Measurements from ENCODE around the gene METTL1. TPM values are rescaled to one million over a fixed set of nuclear protein-coding genes. Genes with fewer than 3 reads are reported as not detected.

METTL1 gene
- total and polyA plus RNA-seq, 5 donors, result 5.7 to 15.8 (median 7.5) TPM

DNA sequence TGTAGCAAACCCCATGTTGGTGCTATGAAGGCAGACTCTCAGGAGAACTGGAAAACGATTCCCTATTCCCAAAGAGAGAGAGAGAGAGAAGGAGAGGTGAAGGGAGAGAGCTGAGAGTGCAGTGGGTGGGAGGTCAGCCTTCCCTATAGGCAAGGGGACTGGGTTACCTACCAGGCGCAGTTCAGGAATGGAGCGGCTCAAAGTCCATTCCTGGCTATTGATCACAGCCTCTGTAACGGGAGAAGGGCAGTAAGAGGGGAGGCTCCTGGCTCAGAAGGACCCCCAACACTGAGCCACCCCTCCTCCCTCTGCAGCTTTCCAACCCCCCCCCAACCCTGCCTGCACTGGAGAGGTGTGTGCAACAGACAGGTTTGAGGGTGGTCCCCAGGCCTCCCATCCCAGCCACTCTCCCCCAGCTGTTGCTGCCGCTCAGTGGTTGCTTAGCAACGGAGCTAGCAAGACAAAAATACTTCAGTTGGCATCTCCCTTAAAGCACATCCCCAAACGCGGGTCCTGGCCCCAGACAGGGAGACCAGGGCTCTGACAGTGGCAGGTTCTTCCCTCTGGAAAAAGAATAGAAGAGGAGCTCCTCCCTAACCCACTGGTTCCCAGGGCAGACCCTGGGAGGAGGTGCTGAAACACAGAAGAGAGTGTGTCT, 36.6 kb downstream of the METTL1 start:
- H3K27ac ChIP-seq (ENCODE audit: low read length), result no peak overlapping the region

DNA sequence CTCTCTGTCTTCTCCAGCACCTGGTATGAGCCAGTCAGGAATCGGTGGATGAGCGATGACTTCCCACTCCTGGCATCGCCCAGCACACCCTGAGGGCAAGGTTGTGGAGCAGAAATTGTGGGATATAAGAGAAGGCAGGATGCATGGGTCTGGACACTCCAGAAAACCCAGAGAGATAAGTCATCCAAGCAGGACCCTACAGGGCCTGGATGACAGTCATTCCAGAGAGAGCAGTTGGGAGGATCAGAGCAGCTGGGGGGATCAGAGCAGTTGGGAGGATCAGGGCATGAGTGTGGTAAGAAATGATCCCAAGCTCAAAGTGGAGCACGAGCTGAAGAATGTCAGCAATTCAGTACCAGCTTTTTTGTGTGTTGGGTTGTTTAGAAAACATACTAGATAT, 37.3 kb downstream of the METTL1 start:
- H3K4me1 ChIP-seq (ENCODE audit: control insufficient read depth, insufficient read depth, low read length), result peaks cover 11% of the 10 kb centered on the region
- no peaks in the 10 kb centered on the region for H3K9me3 ChIP-seq (ENCODE audit: control insufficient read depth, low read length)
- H3K27me3 ChIP-seq (ENCODE audit: control insufficient read depth, insufficient read depth), result no peaks in the 10 kb centered on the region
- intact Hi-C loops (cut with DNase I), result no loop called here
- 82% methylated on average over 4 of the region's 4 CpGs for whole genome bisulfite sequencing
- H3K4me3 ChIP-seq (ENCODE audit: low read length), result no peak overlapping the region
- ATAC-seq (no peak), DNase-seq (no peak)
- H3K27ac ChIP-seq (ENCODE audit: low read length), result no peak overlapping the region

More for the DNA sequence above, 36.6 kb downstream of the METTL1 start:
- Histone ChIP-seq H3K9me3 (ENCODE audit: control insufficient read depth, low read length) (no peaks in the 10 kb centered on the region), H3K4me3 (ENCODE audit: low read length) (peak overlapping the region; percentile 13), H3K4me1 (ENCODE audit: control insufficient read depth, insufficient read depth, low read length) (peaks cover 11% of the 10 kb centered on the region), H3K27me3 (ENCODE audit: control insufficient read depth, insufficient read depth) (no peaks in the 10 kb centered on the region)
- no peak for DNase-seq
- ATAC-seq, result no peak
- WGBS, result 23% methylated on average over 8 of the region's 8 CpGs
- intact Hi-C loops (cut with DNase I), result no loop called here

DNA sequence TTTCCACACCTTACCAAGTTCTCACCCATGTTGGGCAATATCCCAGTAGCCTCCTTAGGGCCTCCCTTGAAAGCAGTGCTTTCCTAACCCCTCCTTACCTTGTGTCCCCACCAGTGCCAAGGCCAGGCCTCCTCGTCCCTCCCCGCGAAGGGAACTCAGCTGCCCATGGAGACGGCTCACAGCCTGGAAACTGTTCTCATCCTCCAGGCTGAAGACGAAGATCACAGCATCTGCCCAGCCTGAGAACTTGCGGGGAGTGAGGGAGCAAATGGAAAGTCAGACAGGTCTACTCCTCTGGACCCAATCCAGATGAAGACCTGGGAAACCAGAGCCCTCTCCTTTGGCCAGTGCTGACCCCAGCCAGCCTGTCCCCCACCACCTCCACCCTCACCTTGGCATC, 38.0 kb downstream of the METTL1 start:
- no peaks in the 10 kb centered on the region for H3K27me3 ChIP-seq (ENCODE audit: control insufficient read depth, insufficient read depth)
- ATAC-seq (no peak), DNase-seq (no peak)
- WGBS, result 78% methylated on average over 6 of the region's 6 CpGs
- intact Hi-C loops (cut with DNase I), result no loop called here
- no peak overlapping the region for H3K4me3 ChIP-seq (ENCODE audit: low read length)
- H3K4me1 ChIP-seq (ENCODE audit: control insufficient read depth, insufficient read depth, low read length), result peaks cover 11% of the 10 kb centered on the region
- H3K9me3 ChIP-seq (ENCODE audit: control insufficient read depth, low read length), result no peaks in the 10 kb centered on the region
- no peak overlapping the region for H3K27ac ChIP-seq (ENCODE audit: low read length)

DNA sequence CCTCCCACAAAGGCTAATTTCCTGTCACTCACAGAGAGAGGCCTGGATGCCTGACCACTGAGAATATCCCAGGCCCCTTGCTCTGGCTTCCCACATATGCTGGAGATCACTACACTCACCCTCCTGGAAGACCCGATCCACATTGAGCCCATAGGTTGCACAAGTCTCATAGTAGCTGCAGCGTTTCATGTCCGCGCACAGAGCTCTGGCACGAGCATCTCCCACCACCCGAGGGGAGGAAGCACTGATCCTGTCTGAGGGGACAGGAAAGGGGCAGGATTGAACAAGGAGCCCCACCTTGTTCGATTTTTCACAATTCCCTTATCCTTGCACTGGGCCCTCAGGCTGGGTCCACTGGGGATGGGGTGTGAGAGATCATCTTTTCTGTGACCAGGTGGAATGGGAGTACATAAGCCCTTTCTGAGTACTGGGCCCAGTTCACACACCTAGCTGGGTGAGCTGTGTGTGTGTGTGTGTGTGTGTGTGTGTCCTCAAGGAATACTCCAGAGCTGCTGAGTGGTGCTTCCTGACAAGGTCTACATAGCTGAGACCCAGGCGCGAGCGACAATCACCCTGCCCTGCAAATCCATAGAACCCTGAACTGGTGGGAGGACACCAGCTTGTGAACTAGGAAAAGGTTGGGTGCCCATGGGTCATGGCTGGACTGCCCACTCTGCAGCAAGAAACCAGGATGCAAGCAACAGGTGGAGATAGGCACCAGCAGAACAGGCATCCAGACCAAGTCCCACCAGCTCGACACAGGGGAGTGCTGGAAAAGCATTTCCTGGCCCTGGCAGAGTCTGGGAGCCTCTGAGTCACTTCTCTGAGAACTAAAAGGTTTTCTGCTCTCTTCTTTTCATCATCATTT, 38.9 kb downstream of the METTL1 start:
- ATAC-seq (no peak), DNase-seq (no peak)
- Histone ChIP-seq H3K9me3 (ENCODE audit: control insufficient read depth, low read length) (no peaks in the 10 kb centered on the region), H3K4me1 (ENCODE audit: control insufficient read depth, insufficient read depth, low read length) (peaks cover 11% of the 10 kb centered on the region), H3K27me3 (ENCODE audit: control insufficient read depth, insufficient read depth) (no peaks in the 10 kb centered on the region), H3K27ac (ENCODE audit: low read length) (no peak overlapping the region), H3K4me3 (ENCODE audit: low read length) (no peak overlapping the region)
- intact Hi-C loops (cut with DNase I), result no loop called here
- WGBS, result 78% methylated on average over 11 of the region's 11 CpGs

DNA sequence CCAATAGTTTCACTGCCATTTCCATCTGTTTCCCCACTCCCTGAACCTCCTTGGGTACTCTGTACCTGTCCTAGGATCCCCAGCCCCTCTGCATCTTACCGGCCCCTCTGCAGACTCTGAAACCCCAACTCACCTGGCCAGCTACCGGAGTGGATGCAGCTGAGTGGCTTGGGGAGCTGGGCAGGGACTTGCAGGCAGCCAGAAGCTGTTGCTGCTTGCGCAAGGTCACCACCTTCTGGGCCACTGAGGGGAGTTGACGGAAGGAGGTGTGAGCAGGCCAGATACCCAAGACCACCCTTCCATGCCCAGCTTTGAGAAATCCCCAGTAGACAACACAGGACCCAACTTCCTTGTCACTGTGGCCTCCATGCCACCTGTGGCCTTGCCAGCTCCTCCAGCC, 39.6 kb downstream of the METTL1 start:
- 64% methylated on average over 4 of the region's 4 CpGs for WGBS
- Histone ChIP-seq H3K27me3 (ENCODE audit: control insufficient read depth, insufficient read depth) (no peaks in the 10 kb centered on the region), H3K27ac (ENCODE audit: low read length) (no peak overlapping the region), H3K9me3 (ENCODE audit: control insufficient read depth, low read length) (no peaks in the 10 kb centered on the region), H3K4me1 (ENCODE audit: control insufficient read depth, insufficient read depth, low read length) (peaks cover 7% of the 10 kb centered on the region), H3K4me3 (ENCODE audit: low read length) (no peak overlapping the region)
- ATAC-seq (no peak), DNase-seq (no peak)
- intact Hi-C loops (cut with DNase I), result no loop called here

DNA sequence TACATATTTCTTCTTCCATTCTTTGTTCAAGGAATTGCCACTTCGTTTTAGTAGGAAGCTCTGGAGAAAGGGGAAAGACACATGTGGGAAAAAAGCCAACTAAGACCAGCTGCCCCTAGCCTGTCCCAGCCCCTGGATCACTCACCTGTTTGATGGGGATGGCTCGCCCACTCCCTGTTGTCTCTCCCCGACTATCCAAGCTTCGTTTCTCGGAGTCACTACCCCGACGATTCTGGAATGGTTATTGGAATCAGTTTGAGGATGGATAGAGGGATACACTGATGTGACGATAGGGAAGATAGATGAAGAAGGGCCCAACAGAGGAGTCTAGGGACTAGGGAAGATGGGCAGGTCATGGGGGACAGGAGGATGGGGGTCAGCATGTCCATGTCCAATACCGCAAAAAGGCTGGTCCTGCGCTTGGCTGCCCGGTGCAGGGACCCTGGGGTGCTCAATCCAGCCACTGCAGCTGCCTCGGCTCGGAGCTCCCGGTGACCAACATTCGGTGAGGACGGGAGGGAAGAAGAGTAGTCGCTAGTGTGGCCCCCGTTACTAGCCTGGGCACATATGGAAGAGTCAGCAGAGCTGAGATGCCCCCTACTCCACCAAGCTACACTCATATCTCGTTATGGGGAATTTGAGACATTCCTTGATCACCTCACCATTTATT, 40.4 kb downstream of the METTL1 start:
- H3K27me3 ChIP-seq (ENCODE audit: control insufficient read depth, insufficient read depth), result no peaks in the 10 kb centered on the region
- no peak overlapping the region for H3K4me3 ChIP-seq (ENCODE audit: low read length)
- peaks cover 9% of the 10 kb centered on the region for H3K4me1 ChIP-seq (ENCODE audit: control insufficient read depth, insufficient read depth, low read length)
- H3K9me3 ChIP-seq (ENCODE audit: control insufficient read depth, low read length), result no peaks in the 10 kb centered on the region
- 78% methylated on average over 19 of the region's 19 CpGs for WGBS
- DNase-seq (no peak), ATAC-seq (no peak)
- intact Hi-C loops (cut with DNase I), result no loop called here
- no peak overlapping the region for H3K27ac ChIP-seq (ENCODE audit: low read length)

DNA sequence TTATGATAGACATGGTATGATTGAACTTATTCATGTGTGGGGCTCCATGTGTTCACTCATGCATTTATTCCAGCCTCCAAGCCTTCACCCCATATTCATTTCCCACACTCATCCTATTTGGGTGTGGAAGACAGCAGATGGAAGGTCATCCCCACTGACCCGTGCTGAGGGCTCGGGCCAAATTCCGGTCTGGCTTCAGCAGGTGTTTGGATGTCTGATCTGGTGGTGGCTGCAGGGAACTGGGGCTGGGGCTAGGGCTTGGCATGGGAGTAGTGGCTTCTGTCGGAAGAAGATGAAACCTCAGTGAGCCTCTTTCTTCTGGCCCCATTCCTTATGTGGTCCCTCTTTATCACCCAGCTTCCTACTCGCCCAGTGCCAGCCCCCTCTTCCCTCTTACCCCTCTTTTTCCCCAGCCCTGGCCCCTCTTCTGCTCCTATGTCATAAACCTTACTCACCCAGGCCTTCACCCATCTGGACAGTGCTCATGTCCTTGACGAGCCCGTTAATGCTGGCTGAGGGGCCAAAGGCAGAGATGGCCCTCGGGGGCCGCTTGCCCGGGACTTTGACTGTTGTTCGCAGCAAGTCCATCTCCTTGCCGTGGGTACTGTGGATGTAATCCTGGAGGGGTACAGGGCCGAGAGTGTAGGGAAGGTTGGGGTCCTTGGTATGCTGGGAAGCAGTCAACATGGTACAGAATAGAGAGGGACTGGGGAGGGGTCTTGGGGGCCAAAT, 41.4 kb downstream of the METTL1 start:
- intact Hi-C loops (cut with DNase I), result no loop called here
- no peaks in the 10 kb centered on the region for H3K27me3 ChIP-seq (ENCODE audit: control insufficient read depth, insufficient read depth)

DNA sequence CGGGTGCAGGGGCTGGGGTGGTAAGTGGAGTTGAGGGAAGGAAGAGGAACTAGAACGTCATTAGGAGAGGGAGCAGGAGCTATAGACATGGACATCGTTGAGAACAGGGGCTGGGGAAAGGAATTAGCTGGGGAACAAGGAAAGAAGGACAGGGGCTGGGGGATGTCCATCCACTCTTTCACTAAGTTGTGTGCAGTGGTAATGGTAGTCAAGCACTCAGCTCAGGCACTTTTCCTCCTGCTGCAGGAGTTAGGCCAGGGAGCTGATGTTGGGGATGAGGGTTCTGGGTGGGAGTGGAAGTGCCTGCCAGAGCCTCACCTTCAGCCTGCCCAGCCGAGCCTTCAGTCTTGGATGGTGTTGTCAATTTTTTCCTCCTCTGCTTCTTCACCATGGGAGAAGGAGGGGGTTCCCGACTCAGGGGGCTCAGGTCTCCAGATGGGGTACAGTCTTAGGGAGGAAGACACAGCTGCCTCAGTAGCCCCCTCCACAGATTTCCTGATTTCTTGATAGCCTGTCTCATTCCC, 42.5 kb downstream of the METTL1 start:
- no peaks in the 10 kb centered on the region for H3K9me3 ChIP-seq (ENCODE audit: control insufficient read depth, low read length)
- no peaks in the 10 kb centered on the region for H3K27me3 ChIP-seq (ENCODE audit: control insufficient read depth, insufficient read depth)
- peaks cover 2% of the 10 kb centered on the region for H3K4me1 ChIP-seq (ENCODE audit: control insufficient read depth, insufficient read depth, low read length)
- DNase-seq, result no peak
- H3K27ac ChIP-seq (ENCODE audit: low read length), result no peak overlapping the region
- ATAC-seq, result no peak
- 48% methylated on average over 5 of the region's 5 CpGs for WGBS
- no peak overlapping the region for H3K4me3 ChIP-seq (ENCODE audit: low read length)
- intact Hi-C loops (cut with DNase I), result no loop called here

More for the DNA sequence above, 41.4 kb downstream of the METTL1 start:
- Histone ChIP-seq H3K9me3 (ENCODE audit: control insufficient read depth, low read length) (no peaks in the 10 kb centered on the region), H3K4me3 (ENCODE audit: low read length) (no peak overlapping the region), H3K4me1 (ENCODE audit: control insufficient read depth, insufficient read depth, low read length) (peaks cover 2% of the 10 kb centered on the region), H3K27ac (ENCODE audit: low read length) (no peak overlapping the region)
- 79% methylated on average over 13 of the region's 13 CpGs for WGBS
- no peak for ATAC-seq
- no peak for DNase-seq

DNA sequence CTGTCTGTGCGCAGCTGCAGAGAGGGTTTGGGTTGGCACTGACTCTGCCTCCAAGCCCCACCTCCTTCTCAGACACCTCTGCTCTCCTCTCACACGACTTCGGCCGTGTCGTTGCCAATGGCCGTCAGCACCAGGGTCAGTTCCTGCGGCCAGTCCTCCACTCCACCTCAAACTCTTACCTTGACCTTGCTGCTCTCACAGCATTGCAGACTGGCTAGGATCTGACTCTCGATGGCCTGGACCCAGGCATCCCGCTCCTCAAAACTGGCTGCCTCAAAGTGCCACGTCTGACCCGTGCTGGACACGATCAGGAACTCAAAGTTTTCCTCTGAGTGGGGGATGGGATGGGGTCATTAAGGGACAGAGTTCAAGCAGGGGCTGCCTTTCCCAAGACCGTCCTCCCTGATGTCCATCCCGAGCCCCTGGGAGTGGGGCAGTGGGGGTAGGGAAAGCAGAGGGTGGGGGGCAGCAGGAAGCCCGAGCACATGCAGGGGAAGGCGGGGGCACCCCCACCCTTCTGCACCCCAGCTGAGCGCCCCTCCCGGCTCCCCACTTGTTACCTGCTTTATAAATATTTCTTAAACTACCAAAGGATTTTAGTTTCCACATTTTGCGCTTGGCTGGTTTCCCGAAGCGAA, 44.0 kb downstream of the METTL1 start:
- ATAC-seq (no peak), DNase-seq (no peak)
- no peak overlapping the region for H3K27ac ChIP-seq (ENCODE audit: low read length)
- no peaks in the 10 kb centered on the region for H3K9me3 ChIP-seq (ENCODE audit: control insufficient read depth, low read length)
- intact Hi-C loops (cut with DNase I), result no loop called here
- H3K4me1 ChIP-seq (ENCODE audit: control insufficient read depth, insufficient read depth, low read length), result peaks cover 2% of the 10 kb centered on the region
- no peaks in the 10 kb centered on the region for H3K27me3 ChIP-seq (ENCODE audit: control insufficient read depth, insufficient read depth)
- H3K4me3 ChIP-seq (ENCODE audit: low read length), result no peak overlapping the region
- 46% methylated on average over 21 of the region's 21 CpGs for WGBS
